OCI-LY1 (cell line): ENCODE results near the gene COL11A2.

Experiments
- CTCF ChIP-seq: fragments of 200-600 bp; sonication (generic), shearing (Covaris generic); IDR thresholded peaks from 2 replicates; pipeline ENCODE4 v1.5.1; 2017; ENCODE audit warnings: mild to moderate bottlenecking, antibody characterized with exemption, low read length, moderate library complexity, mixed read lengths
- EZH2 ChIP-seq: fragments of 200-600 bp; sonication (generic), shearing (Covaris generic); IDR thresholded peaks from 2 replicates; pipeline ENCODE4 v1.8.0; 2017; ENCODE audit warnings: borderline replicate concordance, mixed run types, mild to moderate bottlenecking, antibody characterized with exemption, low read length, moderate library complexity, mixed read lengths

DNA sequence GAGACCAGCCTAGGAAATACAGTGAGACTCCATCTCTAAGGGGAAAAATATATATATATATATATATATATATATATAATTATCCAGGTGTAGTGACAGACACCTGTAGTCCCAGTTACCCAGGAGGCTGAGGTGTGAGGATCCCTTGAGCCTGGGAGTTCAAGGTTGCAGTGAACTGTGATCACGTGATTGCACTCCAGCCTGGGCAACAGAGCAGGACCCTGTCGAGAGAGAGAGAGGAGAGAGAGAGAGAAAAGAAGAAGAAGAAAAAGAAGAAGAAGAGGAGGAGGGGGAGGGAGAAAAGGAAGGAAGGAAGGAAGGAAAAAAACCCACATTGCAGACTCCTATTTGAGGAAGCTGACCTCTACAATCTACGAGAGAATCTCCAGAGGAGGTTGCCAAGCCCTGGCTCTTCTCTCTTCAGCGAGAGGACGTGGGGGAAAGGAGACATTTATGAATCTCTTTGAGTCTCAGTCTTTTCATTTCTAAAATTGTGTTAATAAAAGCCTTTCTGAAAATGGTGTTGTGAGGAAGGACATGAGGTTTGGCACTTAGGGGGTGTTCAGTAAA is 49.7 kb downstream of the COL11A2 start:
- TF ChIP-seq CTCF = no peak
- no peak for TF ChIP-seq EZH2
